GM12864 (cell line): Measurements from ENCODE around the gene HRAS.

ENCODE experiments used
- DNase-seq: peaks from one replicate; pipeline ENCODE4 v3.0.0-alpha.2; 2011; ENCODE audit warnings: low read depth
- H3K4me3 ChIP-seq: 2 replicates; pipeline ENCODE4 v1.5.1; 2011; ENCODE audit warnings: mild to moderate bottlenecking, low read depth, low read length, control low read depth
- CTCF ChIP-seq: IDR thresholded peaks from 2 replicates; pipeline ENCODE4 v1.5.1; 2011; ENCODE audit warnings: low read depth, mild to moderate bottlenecking, moderate library complexity, low read length, control low read depth, inconsistent platforms; ENCODE audit errors: missing control alignments

HRAS gene

GRCh38 chr11:530960-531831 is 4.2 kb downstream of the HRAS start:
- DNase-seq: no peak
- H3K4me3 ChIP-seq: no peak overlapping the region
- no peak for TF ChIP-seq CTCF

- no peak for TF ChIP-seq CTCF
- DNase-seq: no peak
- no peak overlapping the region for H3K4me3 ChIP-seq
These were observed 5.5 kb downstream of the HRAS start for GRCh38 chr11:529728-530411.

- H3K4me3 ChIP-seq: no peak overlapping the region
- no peak for TF ChIP-seq CTCF
- no peak for DNase-seq
These were observed 6.3 kb downstream of the HRAS start for GRCh38 chr11:528815-529727.

- DNase-seq: no peak
- TF ChIP-seq CTCF: no peak
- H3K4me3 ChIP-seq: no peak overlapping the region
These were observed 7.1 kb downstream of the HRAS start for GRCh38 chr11:528166-528814.

- no peak overlapping the region for H3K4me3 ChIP-seq
- no peak for DNase-seq
- TF ChIP-seq CTCF: no peak
These were observed 9.2 kb downstream of the HRAS start for GRCh38 chr11:526192-526591.

- DNase-seq: no peak
- no peak for TF ChIP-seq CTCF
- H3K4me3 ChIP-seq: no peak overlapping the region
These were observed 14.1 kb downstream of the HRAS start for GRCh38 chr11:521177-521688.
